HG03469 (cell line): ENCODE results near the gene TRIM41.
"Not testable (repeated sequence)": the region's sequence is repeated elsewhere in the genome, so short reads cannot be mapped to it uniquely, and the experiment has no call there.

Experiments used
- ATAC-seq: cut with Tn5 transposase; IDR thresholded peaks from one replicate; pipeline ENCODE4 v1.9.1; 2021; ENCODE audit warnings: mild to moderate bottlenecking, moderate library complexity, moderate number of reproducible peaks; ENCODE audit not compliant: unreplicated experiment

TRIM41 gene

DNA sequence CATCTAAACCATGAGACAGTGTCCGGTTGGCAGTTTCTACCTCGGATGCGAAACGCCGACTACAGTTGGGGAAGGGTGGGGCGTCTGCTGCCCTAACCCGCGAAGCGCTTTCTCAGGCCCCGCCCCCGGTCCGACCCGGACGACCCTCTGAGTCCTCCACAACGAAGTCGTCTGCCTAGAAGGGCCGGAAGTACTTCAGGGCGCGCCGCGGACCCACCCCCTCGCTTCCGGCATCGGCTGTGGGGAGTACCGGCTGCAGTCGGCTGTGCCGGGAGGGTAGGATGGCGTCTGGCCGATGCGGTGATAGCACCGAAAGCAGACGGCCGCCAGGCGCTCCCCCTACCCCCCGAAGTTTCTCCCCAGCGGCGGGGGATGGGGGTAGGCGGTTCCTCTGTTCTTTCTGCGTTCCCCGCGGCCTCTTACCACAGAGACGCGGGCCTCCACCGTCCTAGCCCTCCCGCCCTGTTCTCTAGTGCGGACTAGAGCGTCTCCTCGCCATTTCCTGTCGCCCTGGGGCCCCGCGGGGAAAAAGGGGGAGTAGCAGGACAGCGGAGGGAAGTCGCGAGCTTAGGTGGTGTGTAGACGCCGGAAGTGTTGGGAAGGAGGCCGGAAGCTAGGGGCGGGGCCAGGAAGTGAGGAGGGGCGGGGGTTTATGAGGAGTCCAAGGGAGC, at the start of gene TRIM41:
TRIM41 (plus strand) TSS at position 224 of the 671 bp plus-strand sequence. CDS start 719 bp downstream, outside the sequence.
- peak; percentile 36 for ATAC-seq

DNA sequence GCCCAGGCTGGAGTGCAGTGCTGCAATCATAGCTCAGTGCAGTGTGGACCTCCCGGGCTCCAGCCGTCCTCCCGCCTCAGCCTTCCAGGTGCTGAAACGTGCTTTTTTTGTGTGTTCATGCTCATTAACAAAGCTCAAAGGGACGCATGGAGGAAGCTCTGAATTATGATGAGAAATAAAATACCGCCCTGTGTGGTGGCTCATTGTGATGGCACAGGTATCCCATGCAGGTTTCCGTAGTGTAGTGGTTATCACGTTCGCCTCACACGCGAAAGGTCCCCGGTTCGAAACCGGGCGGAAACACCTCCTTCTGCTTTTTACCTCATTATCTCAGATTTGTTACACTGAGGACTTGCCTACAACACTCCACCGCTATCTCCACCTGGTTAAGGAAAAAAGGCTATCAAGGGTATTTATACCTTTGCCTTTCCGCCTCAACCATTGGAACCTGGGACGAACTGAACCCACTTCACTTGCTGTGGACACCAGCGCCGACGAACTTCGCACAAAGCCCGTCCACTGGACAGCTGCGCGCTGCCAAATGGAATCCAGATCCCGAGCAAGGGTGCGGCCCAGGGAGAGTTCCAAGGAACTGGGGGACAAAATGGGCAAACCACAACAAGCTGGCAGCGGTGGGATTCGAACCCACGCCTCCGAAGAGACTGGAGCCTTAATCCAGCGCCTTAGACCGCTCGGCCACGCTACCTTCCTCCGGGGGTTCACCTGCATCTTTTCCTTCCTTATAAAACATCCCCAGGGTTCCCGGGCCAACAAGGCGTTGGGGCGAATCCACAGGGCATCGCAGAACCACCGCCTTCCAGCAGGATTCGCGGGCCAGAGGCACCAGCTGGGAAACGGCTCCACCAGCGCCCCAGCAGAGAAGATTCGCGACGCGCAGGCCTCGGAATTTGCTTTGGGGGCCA, 49.4 kb upstream of the TRIM41 start:
- peak; percentile 31 for ATAC-seq

GRCh38 chr5:181176254-181176952, 46.7 kb upstream of the TRIM41 start:
- ATAC-seq: no peak

GRCh38 chr5:181177559-181177958, 45.5 kb upstream of the TRIM41 start:
- ATAC-seq: not testable (repeated sequence)

DNA sequence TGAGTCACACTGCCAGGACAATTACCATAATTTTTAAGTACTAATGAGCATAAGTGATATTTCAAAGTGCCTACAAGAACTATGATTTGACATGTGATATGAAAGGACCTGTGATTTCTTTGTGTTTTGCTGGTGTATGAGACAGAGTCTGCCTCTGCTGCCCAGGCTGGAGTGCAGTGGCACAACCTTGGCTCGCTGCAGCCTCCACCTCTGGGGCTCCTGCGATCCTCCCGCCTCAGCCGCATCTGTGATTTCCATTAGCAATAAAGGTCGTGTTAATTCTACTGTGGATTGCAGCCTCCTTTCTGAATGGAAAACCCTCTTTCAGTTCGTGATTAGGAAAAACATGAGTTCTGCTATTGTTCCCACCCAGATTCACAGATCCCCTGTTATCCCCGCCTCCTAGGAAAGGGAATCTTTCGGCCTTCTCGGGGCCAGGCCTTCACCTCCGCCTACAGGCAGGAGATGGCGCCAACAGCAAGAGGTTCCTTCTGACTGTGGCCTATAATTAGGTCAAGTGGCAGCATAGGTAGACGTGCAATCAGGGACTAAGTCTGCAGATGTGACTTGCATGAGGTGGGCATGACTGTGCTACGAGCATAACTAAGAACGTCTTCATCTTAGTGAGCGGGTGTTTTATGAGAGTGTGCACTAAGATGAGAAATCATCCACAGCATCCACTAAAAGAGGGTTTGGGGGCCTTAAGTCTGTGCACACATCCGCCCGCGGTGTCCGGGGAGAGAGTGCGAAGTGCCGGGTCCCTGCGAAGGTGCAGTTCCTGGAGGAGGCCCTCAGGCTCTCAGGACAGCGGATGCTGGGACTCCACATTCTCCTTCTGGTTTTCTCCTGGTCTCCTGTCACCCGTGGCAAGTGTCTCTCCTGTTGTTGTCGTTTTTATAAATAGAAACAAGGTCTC, 41.2 kb upstream of the TRIM41 start:
- peak; percentile 46 for ATAC-seq

GRCh38 chr5:181182651-181183050, 40.4 kb upstream of the TRIM41 start:
- no peak for ATAC-seq

- no peak for ATAC-seq
Measured at GRCh38 chr5:181184845-181185216, 38.2 kb upstream of the TRIM41 start.

GRCh38 chr5:181185560-181185959, 37.5 kb upstream of the TRIM41 start:
- ATAC-seq: no peak

DNA sequence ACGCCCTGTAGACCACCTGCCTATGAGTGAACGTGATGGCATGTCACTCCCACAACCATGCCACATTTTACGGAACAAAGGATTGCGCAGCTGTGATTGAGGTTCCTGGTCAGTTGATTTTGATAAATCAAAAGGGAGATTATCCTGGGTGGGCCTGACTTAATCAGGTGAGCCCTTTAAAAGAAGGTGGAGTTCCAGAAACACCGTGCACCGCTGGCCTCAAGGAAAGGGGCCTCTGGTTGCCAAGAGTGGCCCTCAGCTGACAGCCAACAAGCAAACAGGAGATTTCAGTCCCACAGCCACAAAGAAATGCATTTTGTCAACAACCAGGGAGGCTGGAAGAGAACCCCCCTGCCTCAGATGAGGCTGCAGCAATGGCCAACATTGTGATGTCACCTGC, 37.1 kb upstream of the TRIM41 start:
- ATAC-seq: no peak

DNA sequence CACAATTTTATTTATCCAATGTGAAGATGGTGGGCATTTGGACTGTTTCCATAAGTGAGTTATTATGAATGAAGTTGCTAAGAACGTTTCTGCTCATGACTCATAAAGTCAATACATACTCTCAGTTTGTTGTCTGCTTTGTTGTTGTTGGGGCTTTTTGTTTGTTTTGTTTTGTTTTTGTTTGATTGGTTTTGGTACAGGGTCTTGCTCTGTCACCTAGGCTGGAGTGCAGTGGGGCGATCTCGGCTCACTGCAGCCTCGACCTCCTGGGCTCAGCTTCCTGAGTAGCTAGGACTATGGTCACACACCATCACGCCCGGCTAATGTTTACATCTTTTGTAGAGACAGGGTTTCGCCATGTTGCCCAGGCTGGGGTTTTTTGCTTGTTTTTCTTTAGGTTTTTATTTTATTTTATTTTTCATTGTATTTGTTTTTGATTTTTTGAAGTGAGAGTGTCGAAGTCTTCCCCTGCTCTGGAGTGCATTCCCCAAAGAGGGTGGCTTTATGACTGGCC, 36.0 kb upstream of the TRIM41 start:
- ATAC-seq: no peak

DNA sequence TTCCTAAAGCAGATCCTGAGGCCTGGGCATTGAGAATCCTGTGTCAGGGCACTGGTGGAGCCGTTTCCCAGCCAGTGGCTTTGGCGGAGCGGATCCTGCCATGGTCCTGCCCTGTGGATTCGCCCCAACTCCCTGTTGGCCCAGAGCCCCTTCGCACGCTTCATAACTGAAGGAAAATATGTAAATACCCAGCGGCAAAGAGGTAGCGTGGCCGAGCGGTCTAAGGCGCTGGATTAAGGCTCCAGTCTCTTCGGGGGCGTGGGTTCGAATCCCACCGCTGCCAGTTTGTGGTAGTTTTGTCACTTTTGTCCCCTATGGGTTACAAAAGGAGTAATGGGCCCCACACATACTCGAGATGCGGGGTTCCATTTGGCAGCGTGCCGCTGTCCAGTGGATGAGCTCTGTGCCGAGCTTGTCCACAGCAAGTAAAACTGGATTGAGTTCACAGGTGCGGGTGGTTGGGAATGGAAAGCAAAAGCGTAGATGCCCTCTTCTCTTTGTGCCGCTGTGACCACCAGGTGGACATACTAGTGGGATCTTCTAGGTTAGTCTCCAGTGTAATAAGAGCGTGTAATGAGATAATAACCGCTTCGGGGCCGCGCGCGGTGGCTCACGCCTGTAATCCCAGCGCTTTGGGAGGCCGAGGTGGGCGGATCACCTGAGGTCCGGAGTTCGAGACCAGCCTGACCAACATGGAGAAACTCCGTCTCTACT, 35.4 kb upstream of the TRIM41 start:
- ATAC-seq: no peak

GRCh38 chr5:181188700-181189362, 34.2 kb upstream of the TRIM41 start:
- ATAC-seq: no peak

DNA sequence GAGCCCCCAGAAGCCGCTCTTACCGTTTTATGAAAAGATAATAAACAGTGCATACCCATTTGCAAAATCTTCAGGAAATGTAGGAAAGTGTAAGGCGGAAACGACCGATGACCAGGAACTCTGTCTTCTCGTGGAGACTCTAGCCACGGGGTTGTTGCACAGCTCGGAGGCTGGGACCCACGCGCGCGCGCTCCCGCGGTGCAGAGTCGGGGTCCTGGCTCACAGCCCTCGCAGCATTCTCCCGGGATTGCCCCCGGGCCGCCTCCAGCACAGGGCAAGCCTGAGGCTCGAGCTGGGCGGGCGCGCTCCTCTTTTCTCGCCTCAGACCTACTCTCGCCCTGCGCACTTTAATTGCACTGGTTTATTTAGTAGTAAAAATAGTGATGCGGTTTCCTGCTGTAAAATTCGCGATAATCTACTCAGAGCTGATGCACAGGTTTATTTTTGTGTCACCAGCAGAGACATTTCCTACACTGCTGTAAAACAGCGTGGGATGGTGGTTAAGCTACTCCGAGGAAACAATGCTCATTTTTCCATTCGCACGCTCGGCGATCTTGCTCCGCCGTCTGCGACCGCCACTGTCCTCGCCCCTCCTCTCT, 33.6 kb upstream of the TRIM41 start:
- ATAC-seq: no peak

DNA sequence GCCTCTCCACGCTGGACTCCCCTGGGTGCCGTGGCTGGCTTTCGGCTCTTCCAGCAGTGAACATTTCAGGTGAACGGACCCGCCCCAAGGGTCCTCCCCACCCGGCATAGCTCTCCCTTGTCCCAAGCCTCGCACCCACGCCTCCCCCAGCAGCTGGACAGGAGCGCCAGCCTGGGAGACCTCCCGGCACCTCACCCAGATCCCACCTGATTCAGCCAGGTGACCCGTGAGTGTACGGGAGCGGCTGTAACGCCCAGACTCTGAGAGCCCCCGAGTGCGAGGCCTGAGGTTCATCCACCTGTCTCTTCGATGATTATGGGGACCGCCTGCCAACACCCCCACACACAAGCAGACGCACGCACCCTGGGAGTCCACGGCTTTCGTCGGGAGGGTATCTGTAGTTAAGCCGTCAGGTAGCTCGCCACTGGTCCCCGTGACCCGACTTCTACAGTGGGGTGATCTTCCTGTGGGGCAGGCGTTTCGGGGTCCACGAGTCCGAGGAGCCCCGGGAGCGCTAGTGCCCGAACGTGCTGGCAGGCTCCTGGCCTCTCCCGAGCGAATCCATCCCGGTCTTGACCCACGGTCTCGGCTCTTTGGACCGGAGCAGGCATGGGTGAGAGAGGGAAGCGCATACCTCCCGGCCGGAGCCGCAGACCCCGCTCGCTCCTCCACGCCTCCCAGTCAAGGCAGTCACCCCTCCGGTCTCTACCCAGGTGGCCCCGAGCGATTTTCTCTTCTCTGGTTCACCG, 32.9 kb upstream of the TRIM41 start:
- ATAC-seq: no peak

DNA sequence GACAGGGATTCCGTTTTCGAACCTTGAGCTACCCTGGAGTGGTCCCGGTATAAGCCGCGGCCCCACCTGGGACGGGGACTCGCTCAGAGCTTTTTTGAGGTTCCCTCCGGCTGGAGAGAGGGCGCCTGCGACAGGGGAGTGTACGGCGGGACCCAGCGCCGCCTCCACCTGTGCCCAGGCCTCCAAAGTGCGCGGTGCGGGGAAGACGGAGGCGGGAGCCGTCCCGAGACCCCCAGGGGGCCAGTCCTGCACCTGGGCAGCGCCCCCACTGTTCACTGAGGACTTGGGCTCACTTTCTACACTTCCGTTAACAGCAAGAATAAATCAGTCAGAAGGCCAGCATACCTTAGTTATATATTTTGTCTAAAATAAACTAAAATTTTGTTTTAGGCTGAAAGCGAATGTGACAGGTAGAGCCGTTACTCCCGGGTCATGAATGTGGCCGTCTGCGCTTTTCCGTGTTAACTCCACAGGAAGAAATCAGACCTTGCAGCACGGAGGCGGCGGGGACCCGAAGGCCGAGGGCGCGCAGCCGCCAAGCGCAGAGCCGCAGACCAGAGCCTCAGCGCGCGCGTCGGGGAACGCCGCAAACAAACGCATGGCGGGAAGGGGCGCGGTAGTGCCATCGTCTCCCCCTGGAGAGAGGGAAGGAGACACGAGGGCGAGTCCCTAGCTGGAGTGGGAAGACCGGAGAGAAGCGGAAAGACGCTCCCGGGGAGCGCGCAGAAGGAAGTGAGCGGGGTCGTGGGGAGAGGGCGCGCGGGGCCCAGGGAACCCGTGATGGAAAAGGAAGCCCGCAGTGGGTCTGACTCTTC, 32.2 kb upstream of the TRIM41 start:
- no peak for ATAC-seq

GRCh38 chr5:181191526-181192336, 31.4 kb upstream of the TRIM41 start:
- ATAC-seq: peak; percentile 52
